T-helper 9 cell (primary cell): ENCODE data around the gene FAM72C.
"Not testable (repeated sequence)": the region's sequence is repeated elsewhere in the genome, so short reads cannot be mapped to it uniquely, and the experiment has no call there.

Source experiments
- DNase-seq: peaks from one replicate; pipeline ENCODE4 v3.0.0-alpha.2; 2020

Gene FAM72C

DNA sequence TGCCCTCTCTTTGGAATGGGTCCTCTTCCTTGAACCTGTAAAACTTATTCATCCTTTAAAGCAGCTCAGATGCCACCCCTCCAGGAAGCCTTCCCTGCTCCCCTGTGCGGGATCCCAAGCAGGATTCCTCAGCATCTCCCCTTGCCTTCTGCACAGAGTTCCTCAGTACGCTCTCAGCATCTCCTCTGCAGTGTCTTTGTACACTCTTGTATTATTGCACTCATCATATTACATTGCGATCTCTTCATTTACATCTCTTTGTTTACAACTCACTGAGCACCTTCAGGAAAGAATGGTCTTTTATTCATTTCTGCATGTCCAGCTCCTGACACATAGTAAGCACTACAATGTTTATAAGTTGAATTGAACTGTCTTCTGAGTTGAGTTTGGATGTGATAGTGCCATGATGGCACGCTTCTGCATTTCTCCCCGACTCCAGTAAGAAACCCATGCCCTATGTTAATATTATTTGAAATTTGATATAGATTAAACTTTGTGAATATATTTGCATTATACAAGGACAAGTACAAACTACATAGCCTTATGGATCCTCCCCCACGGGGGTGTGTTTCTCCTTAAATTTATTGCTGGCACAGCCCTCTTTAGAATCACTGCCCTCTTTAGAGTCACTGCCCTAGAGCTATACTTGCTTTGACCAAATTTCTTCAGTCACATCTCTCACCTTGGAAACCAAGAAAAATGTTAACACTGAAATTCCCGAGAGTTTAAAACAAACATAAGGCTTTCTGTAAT is 13.1 kb upstream of the FAM72C start:
- DNase-seq = not testable (repeated sequence)

DNA sequence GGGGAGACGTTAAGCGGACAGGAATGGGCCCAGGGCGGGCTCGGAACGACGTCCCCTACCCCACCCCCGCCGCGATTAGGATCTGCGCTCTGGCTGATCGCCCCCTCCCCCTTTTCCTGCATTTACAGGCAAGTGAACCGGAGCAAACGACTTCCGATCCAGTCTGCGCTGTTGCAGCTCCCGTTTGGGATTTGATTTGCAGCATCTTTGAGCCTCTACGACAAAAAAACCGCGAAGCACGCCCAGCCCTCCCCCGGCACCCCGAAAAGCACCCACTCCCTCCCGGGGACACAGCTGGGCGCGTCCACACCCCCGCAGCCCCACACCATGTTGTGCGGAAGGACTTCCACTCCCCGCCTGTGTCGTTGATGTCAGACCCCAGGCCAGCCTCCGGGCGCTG is 2.6 kb upstream of the FAM72C start:
- not testable (repeated sequence) for DNase-seq

DNA sequence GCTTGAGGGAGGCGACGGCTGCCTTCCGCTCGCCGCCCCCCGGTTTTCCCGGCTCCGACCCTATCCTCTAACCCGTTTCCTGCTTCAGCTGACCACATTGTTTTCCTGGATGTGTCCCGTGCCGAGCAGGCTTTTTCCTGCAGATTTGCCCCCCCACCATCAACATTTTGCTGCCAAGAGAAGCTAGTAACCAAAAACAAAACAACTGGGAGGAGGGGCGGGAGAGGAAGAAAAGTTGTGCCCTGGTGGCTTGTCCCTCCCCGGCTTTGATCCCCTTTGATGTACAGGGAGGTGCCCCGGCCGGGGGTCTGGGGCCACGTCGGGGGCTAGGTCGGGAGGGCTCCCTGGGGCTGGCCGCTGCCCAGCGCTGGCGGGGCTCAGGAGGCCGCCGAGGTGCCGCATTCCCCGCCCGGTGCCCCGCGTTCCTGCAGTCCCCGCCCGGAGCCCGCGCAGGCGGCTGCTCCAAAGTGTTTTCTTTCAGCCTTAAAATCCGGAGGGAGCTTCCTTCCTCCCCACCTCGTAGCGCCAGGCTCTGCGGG is 2.2 kb upstream of the FAM72C start:
- not testable (repeated sequence) for DNase-seq

DNA sequence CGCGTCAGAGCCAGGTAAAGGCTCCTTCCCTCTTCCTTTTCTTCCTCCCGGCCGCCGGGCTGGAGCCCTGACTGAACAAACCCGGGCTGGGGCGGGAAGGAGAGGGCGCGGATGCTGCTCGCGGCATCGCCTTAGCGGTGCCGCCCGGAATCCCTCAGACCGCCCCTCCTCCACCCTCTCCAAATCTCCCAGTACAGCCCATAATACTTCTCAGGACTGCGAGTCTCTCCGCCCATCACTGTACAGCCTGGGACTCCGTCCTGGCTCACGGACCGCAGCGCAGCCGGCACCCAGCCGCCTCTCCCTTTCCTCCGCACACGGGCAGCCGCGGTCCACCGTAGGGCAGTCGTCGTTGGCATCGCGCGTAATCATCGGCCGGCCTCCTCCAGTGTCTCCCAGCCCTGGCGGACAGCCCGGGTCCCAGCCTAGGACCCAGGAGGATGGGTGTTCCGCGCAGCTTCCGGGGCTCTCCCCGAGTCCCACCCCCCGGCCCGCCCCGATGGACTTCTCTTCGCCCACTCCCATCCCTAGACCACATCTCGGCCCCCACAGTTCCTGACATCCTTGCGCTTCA is 1.1 kb upstream of the FAM72C start:
- DNase-seq = not testable (repeated sequence)

DNA sequence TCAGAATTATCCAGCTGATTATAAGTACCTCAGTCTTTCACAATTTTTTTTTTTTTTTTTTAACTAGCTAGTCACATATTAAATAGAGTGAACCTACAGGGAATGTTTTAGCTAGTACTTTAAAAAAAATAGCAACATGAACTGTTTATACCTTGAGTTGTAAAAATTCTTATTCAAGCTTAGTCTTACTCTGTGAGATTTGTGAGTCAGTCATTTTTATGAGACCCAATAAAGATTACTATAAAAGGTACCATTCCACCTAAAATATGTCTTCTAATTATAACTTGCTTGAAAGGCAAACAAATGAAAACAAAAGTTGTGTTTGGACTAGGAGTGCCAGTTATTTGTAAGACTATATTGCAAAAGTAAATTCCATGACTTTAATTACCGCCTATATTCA is 5.9 kb downstream of the FAM72C start:
- DNase-seq = not testable (repeated sequence)

DNA sequence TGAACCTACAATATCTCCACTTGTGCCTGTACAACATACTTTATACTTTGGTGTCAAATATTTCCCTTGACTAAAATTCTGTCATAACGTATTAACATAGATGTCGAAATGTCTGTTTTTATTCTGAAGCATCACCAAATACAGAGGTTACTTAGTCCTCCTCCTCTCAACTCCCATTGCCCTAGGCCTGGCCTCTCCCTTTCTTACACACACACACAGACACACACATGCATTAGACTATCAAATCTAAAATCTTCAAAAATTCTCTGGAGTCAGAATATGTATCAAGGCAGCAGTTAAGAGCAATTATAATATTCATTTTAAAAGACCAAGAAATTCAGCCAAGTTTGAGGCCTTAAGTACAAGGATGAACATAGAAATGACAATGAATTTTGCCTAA is 7.5 kb downstream of the FAM72C start:
- DNase-seq = not testable (repeated sequence)

DNA sequence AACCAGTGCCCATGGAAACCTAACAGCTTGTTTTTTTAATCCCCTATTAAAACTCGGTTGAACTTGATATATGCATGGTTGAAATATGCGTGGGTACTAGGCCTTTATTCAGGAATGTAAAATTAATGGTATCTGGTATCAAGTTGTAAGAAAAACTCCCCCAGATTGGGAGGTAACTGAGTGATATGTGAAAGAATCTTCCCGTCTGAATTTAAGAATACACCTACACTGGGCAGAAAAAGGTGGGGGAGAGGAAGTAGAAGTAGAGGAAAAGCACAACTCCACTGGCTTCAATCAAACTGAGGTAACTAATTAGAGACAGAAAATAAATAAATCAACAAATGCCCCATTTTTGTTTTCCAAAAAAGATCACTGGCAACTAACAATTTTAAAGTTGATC is 15.9 kb downstream of the FAM72C start:
- DNase-seq = not testable (repeated sequence)

DNA sequence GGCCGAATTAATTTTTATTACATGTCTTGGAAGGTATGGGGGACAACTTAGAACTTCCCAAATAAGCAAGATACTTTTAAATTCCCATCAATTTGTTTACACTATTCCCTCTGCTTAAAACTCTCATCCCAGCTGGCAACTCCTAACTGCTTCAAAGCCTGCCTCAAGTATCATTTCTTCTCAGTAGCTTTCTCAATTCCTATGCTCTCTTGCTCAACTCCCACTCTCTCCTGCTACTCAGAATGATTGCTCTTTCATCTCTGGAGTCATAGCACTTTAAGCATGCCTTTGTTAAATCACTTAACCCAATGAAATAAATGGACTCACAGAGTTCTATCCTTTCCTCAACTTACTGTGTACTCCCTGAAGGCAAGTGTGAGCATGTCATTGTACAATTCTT is 18.9 kb downstream of the FAM72C start:
- DNase-seq = not testable (repeated sequence)

DNA sequence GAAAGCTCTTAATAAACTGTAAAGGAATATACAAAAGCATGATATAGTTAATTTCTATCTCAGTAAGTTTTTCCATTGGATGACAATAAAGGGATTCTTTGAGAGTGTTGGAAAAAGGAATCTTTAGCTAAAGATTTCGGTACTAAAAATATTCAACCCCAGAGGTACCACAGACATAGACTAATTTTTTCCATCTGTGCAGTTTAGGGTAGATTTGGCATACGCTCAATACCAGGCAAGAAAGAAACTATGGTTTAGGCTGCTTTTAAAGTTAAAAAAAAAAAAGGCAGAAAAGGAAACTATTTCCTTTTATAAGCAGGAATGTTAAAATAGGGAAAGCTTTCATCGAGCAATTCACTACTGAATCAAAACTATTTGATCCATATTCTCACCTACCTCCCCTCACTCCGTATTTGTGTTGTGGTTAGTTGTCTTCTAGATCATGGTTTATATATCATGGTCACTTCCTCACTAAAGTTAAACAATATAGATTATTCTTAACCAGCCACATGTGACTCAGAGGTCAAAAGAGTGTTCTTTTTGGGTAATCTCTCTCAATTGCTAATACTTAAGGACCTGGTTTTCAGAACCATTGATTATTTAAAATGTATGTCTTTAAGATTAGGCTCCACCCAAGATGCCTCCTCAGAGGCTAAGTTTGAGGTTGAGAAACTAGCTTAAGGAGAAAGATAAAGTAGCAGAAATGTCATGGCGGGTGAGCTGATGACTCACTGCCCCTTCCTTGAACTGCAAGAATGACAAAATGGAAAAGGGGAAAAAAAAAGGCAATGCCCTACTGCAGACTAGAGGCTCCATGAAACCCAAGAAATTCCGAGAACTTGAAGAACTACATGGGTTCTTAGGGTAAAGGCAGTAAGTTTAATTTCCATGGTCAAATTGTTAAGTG is 20.0 kb downstream of the FAM72C start:
- DNase-seq = not testable (repeated sequence)

DNA sequence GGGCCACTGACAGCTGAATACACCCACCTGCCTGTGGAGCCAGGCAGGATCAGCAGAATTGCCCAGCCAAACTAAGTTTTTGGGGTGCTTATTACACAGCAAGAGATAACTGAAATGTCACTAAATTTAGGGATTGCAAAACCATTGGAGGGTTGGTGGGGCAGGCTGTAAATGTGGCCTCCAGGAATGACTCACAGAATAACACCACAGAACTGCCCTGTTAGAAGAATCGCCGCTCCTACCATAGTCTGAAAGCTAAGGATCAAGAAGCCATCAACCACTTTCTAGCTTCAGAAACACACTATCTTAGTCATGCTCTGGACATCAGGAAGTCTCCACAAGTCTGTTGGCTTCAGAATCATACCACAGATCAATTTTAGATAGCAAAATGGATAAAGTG is 24.0 kb downstream of the FAM72C start:
- not testable (repeated sequence) for DNase-seq

DNA sequence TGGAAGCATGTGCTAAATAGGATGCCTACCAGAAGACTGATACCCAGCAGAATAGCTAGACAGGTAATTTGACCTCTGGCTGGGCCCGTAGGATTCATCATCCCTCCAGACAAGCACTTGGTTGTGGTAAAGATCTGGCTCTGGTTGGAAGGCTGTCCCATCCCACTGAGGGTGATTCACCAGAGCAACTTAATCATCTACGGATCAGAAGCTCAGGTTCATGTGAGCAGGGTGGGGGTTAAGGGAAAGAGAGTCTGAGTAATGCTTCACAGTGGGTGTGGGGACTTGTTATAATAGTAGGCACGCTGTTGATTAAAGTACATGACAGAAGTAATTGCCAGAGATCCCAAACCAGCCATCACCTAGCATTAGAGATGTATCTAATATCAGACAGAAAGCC is 26.5 kb downstream of the FAM72C start:
- DNase-seq = not testable (repeated sequence)

DNA sequence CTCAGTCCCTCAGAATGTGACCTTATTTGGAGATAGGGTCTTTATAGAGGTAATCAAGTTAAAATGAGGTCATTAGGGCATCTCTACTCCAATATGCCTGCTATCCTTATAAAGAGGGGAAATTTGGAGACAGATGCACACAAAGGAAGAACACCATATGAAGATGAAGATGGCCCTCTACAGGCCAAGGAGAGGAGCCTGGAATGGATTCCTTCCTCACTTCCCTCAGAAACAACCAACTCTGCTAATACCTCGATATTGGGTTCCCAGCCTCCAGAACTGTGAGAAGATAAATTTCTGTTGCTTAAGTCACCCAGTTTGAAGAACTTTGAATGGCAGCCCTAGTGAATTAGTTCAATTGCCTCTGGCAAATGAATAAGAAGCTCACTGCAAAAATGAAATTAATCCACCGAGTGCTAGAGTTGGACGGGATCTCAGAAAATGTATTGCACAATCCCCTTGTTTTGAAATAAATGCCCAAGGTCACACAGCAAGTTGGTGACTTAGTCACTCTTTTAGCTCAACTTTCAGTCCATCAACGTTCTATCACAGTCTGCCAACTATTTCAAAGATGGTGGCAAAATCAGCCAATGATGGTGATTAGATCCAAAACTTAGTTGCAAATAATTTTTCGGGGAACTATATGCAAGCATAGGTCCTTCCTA is 27.1 kb downstream of the FAM72C start:
- not testable (repeated sequence) for DNase-seq

DNA sequence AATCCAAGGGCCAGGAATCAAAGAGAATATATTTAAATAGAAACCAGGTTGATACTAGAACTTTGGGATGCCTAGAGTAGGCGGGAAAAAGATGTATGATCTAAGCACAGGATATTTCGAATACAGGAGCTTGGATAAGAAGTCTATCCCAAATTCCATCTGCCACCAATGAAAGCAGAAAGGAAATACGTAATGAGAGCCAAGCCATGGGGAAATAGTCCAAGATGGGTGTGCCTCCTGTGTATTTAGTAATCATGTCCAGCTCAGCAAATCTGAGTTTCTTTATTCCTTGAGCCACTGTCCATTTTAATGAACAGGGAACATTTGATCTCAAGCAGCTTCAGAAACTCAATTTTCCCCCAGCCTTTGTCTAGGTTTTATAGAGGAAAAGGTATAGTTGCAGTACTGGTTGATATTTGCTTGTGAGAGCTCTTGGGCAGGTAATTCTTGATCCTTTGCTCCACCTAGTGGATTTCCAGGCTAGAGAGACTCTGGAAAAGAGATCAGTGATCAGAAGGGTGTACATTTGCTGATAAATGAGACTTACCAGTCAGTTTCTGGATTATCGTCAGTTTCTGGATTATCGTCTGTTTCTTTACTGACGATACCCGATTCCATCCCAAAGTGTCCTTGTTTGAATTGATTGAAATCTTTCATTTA is 28.3 kb downstream of the FAM72C start:
- DNase-seq = not testable (repeated sequence)

DNA sequence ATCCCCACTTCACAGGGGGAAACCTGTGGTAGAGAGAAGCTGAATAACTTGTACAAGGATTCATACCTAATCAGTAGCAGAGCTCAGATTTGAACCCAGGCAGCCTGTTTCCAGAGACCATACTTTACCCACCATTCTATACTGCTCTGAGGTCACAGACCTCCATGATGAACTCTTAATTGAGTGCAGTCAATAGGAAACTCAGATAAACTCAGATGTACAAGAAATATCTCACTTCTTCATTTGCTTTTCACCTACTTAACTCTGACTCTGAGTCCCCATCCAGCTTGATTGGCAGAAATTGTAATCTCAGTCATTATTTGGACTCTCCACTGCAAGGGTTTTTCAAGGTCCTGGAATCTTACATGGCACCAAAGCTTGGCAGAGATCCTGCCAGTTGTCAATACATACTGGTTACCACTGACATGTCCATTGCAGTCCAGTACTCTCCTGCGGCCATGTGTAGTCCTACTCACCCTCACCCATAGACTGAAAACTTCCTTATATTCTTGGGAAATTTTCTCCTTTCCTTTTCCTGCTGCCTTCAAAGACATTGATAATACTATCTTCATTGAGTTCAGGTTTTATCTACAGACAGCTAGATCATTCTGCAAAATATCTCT is 29.4 kb downstream of the FAM72C start:
- DNase-seq = not testable (repeated sequence)

DNA sequence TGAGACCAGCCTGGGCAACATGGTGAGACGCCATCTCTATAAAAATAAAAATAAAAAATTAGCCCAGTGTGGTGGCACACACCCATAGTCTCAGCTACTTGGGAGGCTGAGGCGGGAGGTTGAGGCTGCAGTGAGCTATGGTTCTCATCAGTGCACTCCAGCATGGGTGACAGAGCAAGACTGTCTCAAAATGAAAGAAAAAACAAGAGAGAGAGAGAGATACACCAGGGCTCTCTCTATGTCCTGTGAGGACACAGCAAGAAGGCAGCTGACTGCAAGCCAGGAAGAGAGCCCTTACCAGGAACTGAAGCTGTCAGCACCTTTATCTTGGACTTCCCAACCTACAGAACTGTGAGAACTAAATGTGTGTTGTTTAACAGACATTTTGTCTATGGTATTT is 32.1 kb downstream of the FAM72C start:
- DNase-seq = not testable (repeated sequence)

DNA sequence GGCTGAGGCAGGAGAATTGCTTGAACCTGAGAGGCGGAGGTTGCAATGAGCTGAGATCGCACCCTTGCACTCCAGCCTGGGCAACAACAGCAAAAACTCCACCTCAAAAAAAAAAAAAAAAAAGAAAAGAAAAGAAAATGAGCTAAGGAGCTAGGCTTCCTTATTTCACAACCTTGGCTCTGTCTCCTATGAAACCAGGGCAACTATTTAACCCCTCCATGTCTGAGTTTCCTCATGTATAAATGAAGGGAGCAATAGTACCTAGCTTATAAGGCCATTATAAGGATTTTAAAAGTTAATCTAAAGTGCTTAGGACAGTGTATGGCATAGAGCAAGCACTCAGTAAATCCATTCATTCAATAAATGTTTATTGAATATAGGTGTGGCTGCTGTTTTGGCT is 32.9 kb downstream of the FAM72C start:
- DNase-seq = not testable (repeated sequence)

DNA sequence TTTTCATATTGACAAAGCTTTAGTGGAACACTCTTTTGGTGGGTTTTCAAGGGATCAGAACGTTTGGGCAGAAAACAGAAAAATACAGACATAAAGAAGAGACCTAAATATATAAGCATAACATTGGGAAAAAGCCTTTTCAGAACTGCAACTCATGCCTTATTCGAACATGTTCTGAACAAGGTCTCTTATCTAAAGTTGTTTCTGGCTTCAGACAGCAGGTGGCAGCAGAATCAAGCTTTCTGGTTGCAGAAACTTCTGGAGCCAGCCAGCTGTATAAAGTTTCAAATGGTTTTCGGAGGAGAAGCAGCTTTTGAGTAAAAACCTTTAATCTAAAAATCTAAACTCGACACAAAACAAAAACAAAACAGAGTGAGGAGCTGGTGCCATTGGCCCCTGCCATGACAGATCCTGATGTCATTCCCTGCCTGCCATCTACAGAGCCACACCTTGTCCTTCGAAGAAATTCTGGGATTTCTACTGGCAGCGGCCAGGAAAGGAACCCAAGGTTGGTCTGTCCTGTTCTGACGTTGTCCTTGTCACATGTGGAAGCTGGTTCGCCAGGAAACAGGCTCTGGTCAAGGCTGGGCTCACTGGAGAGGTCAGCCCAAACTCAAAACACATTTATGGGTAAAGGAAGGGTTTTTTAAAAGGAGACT is 35.2 kb downstream of the FAM72C start:
- DNase-seq = peak; percentile 4

DNA sequence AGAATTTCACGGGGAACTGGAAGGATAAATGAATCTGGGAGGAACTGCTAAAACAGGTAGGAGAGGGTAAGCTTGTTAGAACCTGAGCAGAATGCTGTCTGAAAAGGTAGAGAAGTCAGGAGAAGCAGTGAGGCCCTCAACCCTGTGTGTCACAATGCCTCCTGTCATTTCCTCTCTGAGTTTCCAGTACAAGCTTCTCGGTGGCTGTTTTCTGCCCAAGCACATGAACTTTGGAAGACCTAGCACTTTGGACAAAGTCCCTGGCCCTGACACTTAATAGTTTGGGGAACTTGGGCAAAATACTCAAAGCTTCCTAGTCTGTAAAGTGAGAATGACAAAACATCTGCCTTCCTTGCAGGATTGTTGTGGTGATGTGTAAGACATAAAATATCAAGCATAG is 52.7 kb downstream of the FAM72C start:
- not testable (repeated sequence) for DNase-seq

DNA sequence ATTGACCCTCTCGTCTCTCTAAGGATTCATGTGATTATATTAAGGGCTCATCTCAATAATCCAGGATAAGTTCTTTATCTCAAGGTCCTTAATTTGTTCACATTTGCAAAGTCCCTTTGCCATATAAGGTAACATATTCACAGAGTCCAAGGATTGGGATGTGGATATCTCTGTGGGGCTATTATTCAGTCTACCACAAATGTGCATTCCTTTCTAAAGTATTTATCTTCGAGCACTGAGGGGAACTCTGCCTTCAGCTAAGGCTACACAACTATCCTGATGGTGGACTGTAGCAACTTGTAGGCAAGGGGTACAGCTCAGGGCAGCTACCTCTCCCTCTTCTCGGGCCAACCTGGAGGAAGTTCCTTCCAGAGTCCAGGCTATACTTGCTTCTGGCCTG is 53.2 kb downstream of the FAM72C start:
- DNase-seq = not testable (repeated sequence)

DNA sequence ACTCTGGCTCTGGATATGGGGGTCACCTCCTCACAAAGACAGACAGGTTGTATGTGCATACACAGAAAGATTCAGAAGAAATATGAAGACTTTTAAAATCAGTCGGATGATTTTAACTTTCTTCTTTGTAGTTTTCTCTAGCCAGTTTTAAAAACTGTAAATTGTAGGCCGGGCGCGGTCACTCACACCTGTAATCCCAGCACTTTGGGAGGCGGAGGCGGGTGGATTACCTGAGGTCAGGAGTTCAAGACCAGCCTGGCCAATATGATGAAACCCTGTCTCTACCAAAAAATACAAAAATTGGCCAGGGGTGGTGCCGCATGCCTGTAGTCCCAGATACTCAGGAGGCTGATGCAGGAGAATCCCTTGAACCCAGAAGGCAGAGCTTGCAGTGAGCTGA is 58.1 kb downstream of the FAM72C start:
- DNase-seq = not testable (repeated sequence)
